HG03520 (cell line): ENCODE measurements around the gene FAM83E.
"Not testable (repeated sequence)": the region's sequence is repeated elsewhere in the genome, so short reads cannot be mapped to it uniquely, and the experiment has no call there.

Experiments used
- ATAC-seq: cut with Tn5 transposase; IDR thresholded peaks from one replicate; pipeline ENCODE4 v1.9.1; 2021; ENCODE audit warnings: mild to moderate bottlenecking, moderate library complexity; ENCODE audit not compliant: unreplicated experiment

FAM83E gene

GRCh38 chr19:48641850-48642249 is 27.0 kb upstream of the FAM83E start:
- no peak for ATAC-seq

DNA sequence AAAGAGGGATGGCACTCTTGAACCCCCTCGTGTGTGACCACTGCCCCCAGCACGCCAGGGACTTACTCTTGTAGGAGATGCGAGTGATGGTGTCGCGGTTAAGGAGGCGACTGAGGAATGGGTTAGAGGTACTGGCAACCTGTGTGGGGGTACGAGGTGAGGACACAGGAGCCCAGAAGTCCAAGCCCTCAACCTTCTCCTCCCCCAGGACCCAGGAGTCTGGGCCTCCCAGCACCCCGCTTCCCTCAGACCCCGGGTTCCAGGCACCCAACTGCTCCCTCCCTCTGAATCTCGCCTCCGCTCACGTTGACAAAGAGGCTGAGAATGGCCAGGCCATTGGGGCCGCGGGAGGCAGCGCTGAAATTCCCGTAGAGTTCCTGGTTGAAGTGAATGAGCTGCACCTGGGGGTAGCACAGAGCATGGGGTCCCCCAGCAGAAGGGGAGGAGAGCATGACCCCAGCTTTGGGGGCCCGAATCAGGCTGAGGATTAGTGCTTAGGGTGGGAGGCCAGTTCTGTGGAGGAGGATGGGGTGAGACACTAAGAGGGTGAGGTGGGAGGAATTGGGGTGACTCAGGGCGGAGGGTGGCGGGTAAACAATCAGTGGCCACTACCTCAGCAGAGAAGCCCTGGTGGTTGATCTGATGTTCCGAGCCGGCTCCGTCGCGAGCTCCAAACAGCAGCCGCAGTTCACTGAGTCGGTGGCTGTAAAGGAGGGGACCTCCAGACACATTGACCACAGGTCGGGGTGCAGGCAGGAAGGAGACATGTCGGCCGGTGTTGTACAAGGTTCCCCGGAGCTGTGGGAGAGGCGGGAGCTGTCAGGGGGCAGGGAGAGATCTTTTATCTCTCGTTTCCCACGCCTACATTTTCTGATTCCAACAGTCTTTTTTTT is 24.9 kb upstream of the FAM83E start:
- no peak for ATAC-seq

DNA sequence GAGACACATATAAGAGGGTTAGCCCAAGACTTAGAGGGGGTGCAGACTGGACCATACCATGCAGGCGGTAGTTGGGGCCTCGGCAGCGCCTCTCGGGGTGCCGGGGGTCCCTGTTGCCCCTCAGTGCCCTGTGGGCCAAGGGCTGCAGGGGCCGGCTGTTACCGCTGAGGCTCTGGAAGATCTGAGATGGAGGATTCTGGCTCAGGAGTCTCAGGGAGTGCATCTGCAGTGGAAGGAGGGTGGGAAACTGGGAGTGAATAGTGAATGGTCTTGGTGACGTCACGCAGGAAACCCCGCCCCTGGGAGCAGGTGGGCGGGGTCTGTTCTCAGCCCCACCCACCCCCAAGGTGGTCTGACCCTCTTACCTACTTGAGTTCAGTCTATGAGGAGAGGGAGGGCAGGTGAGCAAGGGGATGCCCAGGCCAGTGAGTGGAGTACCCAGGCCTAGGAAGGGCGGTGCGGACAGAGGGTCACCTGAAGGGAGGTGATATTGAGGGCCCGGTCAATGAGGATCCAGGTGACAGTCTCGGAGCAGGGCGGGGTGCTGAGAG is 24.0 kb upstream of the FAM83E start:
- ATAC-seq, result no peak

- ATAC-seq, result peak; percentile 10
These were observed 23.3 kb upstream of the FAM83E start for GRCh38 chr19:48637948-48638830.

DNA sequence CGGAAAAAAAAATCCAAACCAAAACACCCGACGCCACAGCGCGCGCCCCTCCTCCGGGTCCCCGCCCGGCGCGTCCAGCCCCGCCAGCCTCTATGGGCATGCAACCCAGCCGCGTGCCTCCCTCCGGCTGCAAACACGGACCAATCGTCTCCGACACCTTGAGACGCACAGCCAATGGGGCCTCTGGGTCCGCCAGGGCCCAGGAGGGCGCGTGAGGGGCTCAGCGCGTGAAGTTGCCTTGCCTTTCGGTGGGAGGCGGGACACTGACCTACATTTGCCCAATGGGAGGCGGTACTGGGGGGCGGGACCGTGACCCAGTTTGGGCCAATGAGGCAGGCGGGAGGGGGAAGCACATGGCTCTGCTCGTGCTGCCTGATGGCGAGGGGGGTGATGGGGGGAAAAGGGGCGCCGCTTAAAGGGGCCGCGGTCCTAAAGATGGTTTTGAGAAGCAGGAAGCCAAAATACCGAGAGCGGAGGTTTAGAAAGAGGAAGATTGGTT is 22.6 kb upstream of the FAM83E start:
- peak; percentile 62 for ATAC-seq

- ATAC-seq, result no peak
These were observed 22.1 kb upstream of the FAM83E start, which contains the start of gene DBP for GRCh38 chr19:48636859-48637448. Gene DBP, minus strand, starts transcription at chr19:48637379. Its CDS starts 385 bp downstream, at chr19:48636994.

- ATAC-seq, result no peak
These were observed 21.3 kb upstream of the FAM83E start for GRCh38 chr19:48635966-48636858.

GRCh38 chr19:48635263-48635965 is 20.5 kb upstream of the FAM83E start:
- ATAC-seq, result no peak

GRCh38 chr19:48634424-48635262 is 19.8 kb upstream of the FAM83E start:
- no peak for ATAC-seq

GRCh38 chr19:48634036-48634342 is 19.1 kb upstream of the FAM83E start:
- no peak for ATAC-seq

GRCh38 chr19:48633148-48634035 is 18.5 kb upstream of the FAM83E start:
- no peak for ATAC-seq

DNA sequence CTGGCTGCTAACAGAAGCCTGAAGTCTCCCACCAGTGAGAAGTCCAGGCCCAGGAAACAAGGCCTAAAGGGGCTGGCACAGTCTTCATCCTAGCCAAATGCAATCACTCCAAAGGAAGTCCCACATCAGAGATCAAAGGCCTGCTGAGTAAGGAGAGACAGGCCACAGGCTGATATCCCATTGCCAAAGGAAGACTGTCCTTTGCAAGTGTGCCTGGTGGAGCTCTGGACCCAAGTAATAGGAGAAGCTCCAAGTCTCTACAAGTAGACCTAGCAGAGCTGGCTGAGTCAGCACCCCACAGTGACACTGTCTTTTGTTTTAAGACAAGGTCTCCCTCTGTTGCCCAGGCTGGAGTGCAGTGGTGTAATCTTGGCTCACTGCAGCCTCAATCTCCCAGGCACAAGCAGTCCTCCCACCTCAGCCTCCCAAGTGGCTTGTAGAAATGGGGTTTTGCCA is 17.8 kb upstream of the FAM83E start:
- ATAC-seq, result no peak

GRCh38 chr19:48632286-48632685 is 17.4 kb upstream of the FAM83E start:
- ATAC-seq, result not testable (repeated sequence)

DNA sequence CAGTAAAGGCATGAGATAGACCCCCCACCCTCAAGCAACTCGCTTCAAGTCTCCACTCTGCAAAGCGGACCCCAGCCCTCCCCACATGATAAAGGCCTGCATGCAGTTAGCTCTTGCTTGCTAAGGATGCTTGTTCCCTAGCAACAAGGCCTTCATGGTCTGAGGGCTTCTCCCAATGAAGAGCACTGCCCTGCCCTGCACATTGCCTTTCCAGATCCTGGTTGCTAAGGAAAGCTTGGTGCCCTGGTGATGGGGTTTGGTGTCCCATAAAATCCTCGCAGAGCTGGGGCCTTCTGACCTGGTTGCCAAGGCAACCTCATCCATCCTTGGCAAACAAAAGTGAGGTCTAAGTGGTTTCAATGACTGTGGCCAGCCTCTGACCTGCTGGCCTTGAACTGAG is 16.3 kb upstream of the FAM83E start:
- no peak for ATAC-seq

GRCh38 chr19:48630296-48631063 is 15.6 kb upstream of the FAM83E start:
- no peak for ATAC-seq

- ATAC-seq, result no peak
These were observed 14.9 kb upstream of the FAM83E start for GRCh38 chr19:48629599-48630295.
